Right atrium auricular region (tissue), 2 donors: Measurements from ENCODE around the gene STOM. TPM values are rescaled to one million over a fixed set of nuclear protein-coding genes. Genes with fewer than 3 reads are reported as not detected.
"Not testable (repeated sequence)": the region's sequence is repeated elsewhere in the genome, so short reads cannot be mapped to it uniquely, and the experiment has no call there.

Experiments used
- DNase-seq: peaks from one replicate; pipeline ENCODE4 v3.0.0-alpha.2; 2019; ENCODE audit warnings: low spot score
- H3K27ac ChIP-seq, 2 donors: fragments of 200-600 bp; sonication (generic); 1 replicate in 1 of 2; 2 replicates in 1 of 2; pipeline ENCODE4 v1.5.1; 2016 to 2019
- H3K27me3 ChIP-seq, 2 donors: fragments of 200-600 bp; sonication (generic); one replicate each; pipeline versions ENCODE4 v1.5.1 to v1.6.0; 2017 to 2019
- H3K36me3 ChIP-seq: fragments of 200-600 bp; sonication (generic); one replicate; pipeline ENCODE4 v1.5.1; 2016
- H3K4me1 ChIP-seq, 2 donors: fragments of 200-600 bp; sonication (generic); one replicate each; pipeline versions ENCODE4 v1.5.1 to v1.6.0; 2017 to 2019
- H3K4me3 ChIP-seq, 2 donors: fragments of 200-600 bp; sonication (generic); 1 replicate in 1 of 2; 2 replicates in 1 of 2; pipeline ENCODE4 v1.5.1; 2017 to 2019; ENCODE audit warnings: mild to moderate bottlenecking in 1 of 2, moderate library complexity in 1 of 2
- H3K9me3 ChIP-seq, 2 donors: fragments of 200-600 bp; sonication (generic); one replicate each; pipeline ENCODE4 v1.5.1; 2019
- total RNA-seq, 2 donors: library from RNA; depleted of rRNA; stranded (reverse); fragments of >200 nt; gene quantifications; one replicate each; pipeline ENCODE4 v1.1.0, GENCODE V29; 2016
- TF ChIP-seq, protein P1 (sequence below), 2 donors: fragments of 200-600 bp; sonication (generic); IDR thresholded peaks; one replicate each; pipeline ENCODE4 v1.5.1; 2019; ENCODE audit warnings: antibody characterized with exemption in 2 of 2

Gene STOM
- total RNA-seq, 2 donors from 2014 or later = 152 to 173 TPM

DNA sequence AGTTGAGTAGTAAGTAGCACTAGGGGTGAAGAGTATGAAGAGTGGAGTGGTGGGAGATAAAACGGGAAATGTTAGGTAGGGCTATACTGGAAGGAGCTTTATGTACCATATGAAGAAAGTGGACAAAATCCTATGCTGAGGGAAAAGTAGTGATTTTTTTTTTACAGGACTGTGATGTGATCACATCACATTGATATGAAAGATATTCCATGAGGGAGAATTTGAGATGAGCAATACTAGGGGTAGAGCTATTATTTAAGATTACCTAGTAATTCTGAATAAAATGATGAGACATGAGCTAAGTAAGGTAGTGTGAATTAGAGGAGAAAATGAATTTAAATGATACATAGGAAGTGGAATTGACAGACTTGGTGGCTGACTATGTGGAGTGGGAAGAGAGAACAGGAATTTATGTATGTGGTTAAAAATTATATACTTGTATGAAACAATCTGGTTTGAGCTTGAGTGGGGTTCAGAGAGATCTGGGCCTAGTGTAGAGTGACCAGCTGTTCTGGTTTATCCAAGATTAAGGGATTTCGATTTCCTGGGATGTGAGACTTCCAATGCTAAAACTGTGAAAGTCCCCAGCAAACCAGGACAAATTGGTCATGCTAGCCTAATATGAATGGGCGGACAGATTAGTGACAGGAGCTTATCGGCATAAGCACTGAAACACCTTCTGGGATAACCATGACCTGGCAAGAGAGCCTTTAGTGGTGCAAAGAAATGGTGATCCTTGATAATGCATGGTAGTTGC lies 29.3 kb upstream of the STOM start:
- TF ChIP-seq, protein P1, sequence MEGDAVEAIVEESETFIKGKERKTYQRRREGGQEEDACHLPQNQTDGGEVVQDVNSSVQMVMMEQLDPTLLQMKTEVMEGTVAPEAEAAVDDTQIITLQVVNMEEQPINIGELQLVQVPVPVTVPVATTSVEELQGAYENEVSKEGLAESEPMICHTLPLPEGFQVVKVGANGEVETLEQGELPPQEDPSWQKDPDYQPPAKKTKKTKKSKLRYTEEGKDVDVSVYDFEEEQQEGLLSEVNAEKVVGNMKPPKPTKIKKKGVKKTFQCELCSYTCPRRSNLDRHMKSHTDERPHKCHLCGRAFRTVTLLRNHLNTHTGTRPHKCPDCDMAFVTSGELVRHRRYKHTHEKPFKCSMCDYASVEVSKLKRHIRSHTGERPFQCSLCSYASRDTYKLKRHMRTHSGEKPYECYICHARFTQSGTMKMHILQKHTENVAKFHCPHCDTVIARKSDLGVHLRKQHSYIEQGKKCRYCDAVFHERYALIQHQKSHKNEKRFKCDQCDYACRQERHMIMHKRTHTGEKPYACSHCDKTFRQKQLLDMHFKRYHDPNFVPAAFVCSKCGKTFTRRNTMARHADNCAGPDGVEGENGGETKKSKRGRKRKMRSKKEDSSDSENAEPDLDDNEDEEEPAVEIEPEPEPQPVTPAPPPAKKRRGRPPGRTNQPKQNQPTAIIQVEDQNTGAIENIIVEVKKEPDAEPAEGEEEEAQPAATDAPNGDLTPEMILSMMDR (IDR thresholded peaks at IDR 0.05) = no peak
- Histone ChIP-seq H3K36me3 (no peaks in the 10 kb centered on the region), H3K27ac (no peak overlapping the region), H3K9me3 (no peaks in the 10 kb centered on the region), H3K4me3 (no peak overlapping the region), H3K4me1 (no peaks in the 10 kb centered on the region), H3K27me3 (no peaks in the 10 kb centered on the region)
- DNase-seq = no peak

DNA sequence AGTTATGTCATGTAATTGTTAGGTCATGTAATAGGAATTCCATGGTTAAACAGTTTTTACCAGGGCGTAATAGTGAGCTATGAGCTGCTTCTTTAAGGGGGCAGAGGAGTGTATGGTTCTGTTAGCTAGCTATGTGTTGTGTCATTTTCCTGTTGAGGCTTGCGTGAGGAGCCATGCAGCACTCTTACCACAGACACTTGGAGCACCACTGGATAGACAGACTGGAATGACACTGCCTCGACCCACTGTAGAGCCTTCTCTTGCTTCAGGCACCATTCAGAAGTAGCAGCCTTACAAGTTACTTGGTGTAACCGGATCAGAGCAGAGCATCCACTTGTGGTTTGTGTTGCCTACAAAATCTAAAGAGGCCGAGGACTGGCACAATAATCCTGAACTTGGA lies 28.3 kb upstream of the STOM start:
- no peak for DNase-seq
- Histone ChIP-seq H3K27me3 (no peaks in the 10 kb centered on the region), H3K36me3 (no peaks in the 10 kb centered on the region), H3K4me3 (no peak overlapping the region), H3K27ac (no peak overlapping the region), H3K9me3 (no peaks in the 10 kb centered on the region), H3K4me1 (no peaks in the 10 kb centered on the region)
- TF ChIP-seq, protein P1 (IDR thresholded peaks at IDR 0.05) = no peak

DNA sequence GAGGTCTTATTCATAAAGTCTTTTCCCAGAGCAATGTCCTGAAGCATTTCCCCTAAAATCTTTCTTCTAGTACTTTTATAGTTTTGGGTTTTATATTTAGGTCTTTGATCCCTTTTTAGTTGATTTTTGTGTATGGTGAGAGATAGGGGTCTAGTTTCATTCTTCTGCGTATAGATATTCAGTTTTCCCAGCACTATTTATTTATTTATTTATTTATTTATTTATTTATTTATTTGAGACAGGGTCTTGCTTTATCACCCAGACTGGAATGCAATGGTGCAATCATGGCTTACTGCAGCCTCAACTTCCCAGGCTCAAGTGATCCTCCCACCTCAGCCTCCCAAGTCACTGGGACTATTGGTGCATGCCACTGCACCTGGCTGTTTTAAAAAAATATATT lies 27.2 kb upstream of the STOM start:
- not testable (repeated sequence) for DNase-seq, H3K9me3 ChIP-seq, H3K27ac ChIP-seq

DNA sequence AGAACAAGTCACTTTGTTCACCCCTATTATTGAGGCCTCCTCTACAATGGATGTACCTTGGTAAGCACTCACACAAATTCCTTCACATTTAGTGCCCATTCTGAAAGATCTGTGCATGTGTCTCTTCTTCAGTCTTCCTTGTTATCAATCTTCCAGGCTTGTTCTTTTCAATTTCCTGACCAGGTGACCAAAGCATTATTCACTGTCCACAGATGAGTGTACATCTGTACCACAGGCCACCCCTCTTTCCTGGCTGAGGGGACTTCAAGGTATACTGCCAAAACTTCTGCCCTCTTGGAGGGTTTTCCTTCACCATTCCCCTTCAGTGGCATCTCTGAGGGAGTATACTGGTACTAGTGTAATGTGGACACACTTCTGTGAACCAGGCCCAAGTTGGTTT lies 25.5 kb upstream of the STOM start:
- TF ChIP-seq, protein P1 (IDR thresholded peaks at IDR 0.05) = no peak
- H3K9me3 ChIP-seq = no peaks in the 10 kb centered on the region
- H3K4me1 ChIP-seq = no peaks in the 10 kb centered on the region
- no peaks in the 10 kb centered on the region for H3K36me3 ChIP-seq
- H3K27ac ChIP-seq = no peak overlapping the region
- DNase-seq = no peak
- H3K4me3 ChIP-seq = no peak overlapping the region
- no peaks in the 10 kb centered on the region for H3K27me3 ChIP-seq

More for the DNA sequence above, 27.2 kb upstream of the STOM start:
- H3K27me3 ChIP-seq, H3K4me3 ChIP-seq, H3K4me1 ChIP-seq, H3K36me3 ChIP-seq: not testable (repeated sequence)

DNA sequence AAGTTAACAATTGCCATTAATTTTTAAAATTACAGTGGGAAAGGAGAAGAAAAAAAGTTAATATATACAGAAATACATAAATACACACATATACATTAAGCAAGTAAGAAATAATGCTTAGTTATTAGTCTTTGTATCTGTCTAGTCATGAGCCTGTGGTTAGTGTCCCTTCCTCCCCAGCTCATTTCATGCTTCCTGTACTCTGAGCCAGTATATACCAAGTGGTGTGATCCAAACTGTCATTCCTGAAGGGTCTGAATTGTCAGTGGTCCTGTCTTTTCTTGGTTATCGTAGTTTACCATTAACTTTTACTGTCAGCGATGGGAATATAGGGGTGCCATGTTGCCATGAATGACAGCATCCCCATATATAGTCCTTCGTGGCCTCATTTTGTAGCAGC lies 24.2 kb upstream of the STOM start:
- Histone ChIP-seq H3K27me3 (no peaks in the 10 kb centered on the region), H3K27ac (no peak overlapping the region), H3K4me3 (no peak overlapping the region), H3K4me1 (no peaks in the 10 kb centered on the region), H3K9me3 (no peaks in the 10 kb centered on the region), H3K36me3 (no peaks in the 10 kb centered on the region)
- TF ChIP-seq, protein P1 (IDR thresholded peaks at IDR 0.05) = no peak
- DNase-seq = no peak

DNA sequence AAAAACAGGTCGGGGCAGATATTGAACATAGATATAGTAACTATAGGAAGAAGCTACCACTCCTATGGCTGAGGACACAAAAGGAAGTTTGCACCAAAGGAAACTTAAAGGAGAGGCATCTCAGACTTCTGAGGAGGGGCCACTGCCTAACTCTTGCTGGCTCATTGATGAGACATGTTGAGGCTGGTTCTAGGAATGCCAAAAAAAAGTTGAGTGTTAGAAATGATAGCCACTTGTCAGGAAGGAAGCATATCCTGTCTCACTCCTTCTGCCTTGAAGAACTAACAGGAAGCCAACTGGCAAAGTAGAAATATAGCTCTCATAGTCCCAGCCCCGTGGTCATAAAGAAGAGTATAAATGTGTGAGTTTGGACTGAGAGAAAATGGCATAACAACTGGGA lies 23.3 kb upstream of the STOM start:
- Histone ChIP-seq H3K4me1 (no peaks in the 10 kb centered on the region), H3K36me3 (no peaks in the 10 kb centered on the region), H3K27ac (no peak overlapping the region), H3K4me3 (no peak overlapping the region), H3K27me3 (no peaks in the 10 kb centered on the region), H3K9me3 (no peaks in the 10 kb centered on the region)
- TF ChIP-seq, protein P1 (IDR thresholded peaks at IDR 0.05) = no peak
- no peak for DNase-seq
